T follicular helper cell (primary cell): ENCODE results near the gene GREB1.
"Not testable (repeated sequence)": the region's sequence is repeated elsewhere in the genome, so short reads cannot be mapped to it uniquely, and the experiment has no call there.

Experiments used
- DNase-seq: peaks from one replicate; pipeline ENCODE4 v3.0.0-alpha.2; 2020; ENCODE audit warnings: low read depth

GREB1 gene

GRCh38 chr2:11639503-11639902 lies 105.7 kb downstream of the GREB1 start:
- DNase-seq, result no peak

- DNase-seq, result no peak
Observed at GRCh38 chr2:11640132-11640531, 106.3 kb downstream of the GREB1 start.

- no peak for DNase-seq
Observed at GRCh38 chr2:11642972-11643371, 109.1 kb downstream of the GREB1 start.

GRCh38 chr2:11644293-11644692 lies 110.4 kb downstream of the GREB1 start:
- no peak for DNase-seq

GRCh38 chr2:11646530-11646929 lies 112.7 kb downstream of the GREB1 start:
- no peak for DNase-seq

GRCh38 chr2:11647834-11648600 lies 114.2 kb downstream of the GREB1 start:
- no peak for DNase-seq

- no peak for DNase-seq
Observed at GRCh38 chr2:11649093-11649492, 115.2 kb downstream of the GREB1 start.

GRCh38 chr2:11651856-11652548 lies 118.2 kb downstream of the GREB1 start:
- no peak for DNase-seq

GRCh38 chr2:11652553-11652952 lies 118.7 kb downstream of the GREB1 start:
- no peak for DNase-seq

- DNase-seq, result no peak
Observed at GRCh38 chr2:11655495-11655894, 121.7 kb downstream of the GREB1 start.

- no peak for DNase-seq
Observed at GRCh38 chr2:11656252-11656651, 122.4 kb downstream of the GREB1 start.

GRCh38 chr2:11656671-11657101 lies 122.8 kb downstream of the GREB1 start:
- DNase-seq, result no peak

GRCh38 chr2:11657195-11657594 lies 123.3 kb downstream of the GREB1 start:
- DNase-seq, result no peak

- no peak for DNase-seq
Observed at GRCh38 chr2:11657646-11658045, 123.8 kb downstream of the GREB1 start.

- DNase-seq, result no peak
Observed at GRCh38 chr2:11658208-11659114, 124.6 kb downstream of the GREB1 start.

GRCh38 chr2:11659115-11659475 lies 125.2 kb downstream of the GREB1 start:
- no peak for DNase-seq

GRCh38 chr2:11659851-11660250 lies 126.0 kb downstream of the GREB1 start:
- no peak for DNase-seq

- not testable (repeated sequence) for DNase-seq
Observed at GRCh38 chr2:11660396-11660795, 126.6 kb downstream of the GREB1 start.

GRCh38 chr2:11661891-11662435 lies 128.1 kb downstream of the GREB1 start:
- DNase-seq, result no peak

- DNase-seq, result no peak
Observed at GRCh38 chr2:11662882-11663281, 129.0 kb downstream of the GREB1 start.

GRCh38 chr2:11663427-11663826 lies 129.6 kb downstream of the GREB1 start:
- no peak for DNase-seq

GRCh38 chr2:11665028-11665427 lies 131.2 kb downstream of the GREB1 start:
- DNase-seq, result no peak
